Measurements from ENCODE around the gene MSH6. TPM values are rescaled to one million over a fixed set of nuclear protein-coding genes. Genes with fewer than 3 reads are reported as not detected.

MSH6 gene
- total RNA-seq, 1 donor from 2014 or later: 19.8 TPM

GRCh38 chr2:47783486-47784351 lies 774 bp downstream of the MSH6 start:
- peak; percentile 54 for ATAC-seq

GRCh38 chr2:47784352-47784851 lies 1.5 kb downstream of the MSH6 start:
- ATAC-seq: no peak

- ATAC-seq: no peak
These were observed 3.0 kb downstream of the MSH6 start for GRCh38 chr2:47785986-47786385.

GRCh38 chr2:47796090-47796697 lies 13.2 kb downstream of the MSH6 start:
- no peak for ATAC-seq

GRCh38 chr2:47798631-47799030 lies 15.7 kb downstream of the MSH6 start:
- ATAC-seq: no peak

GRCh38 chr2:47799031-47799609 lies 16.2 kb downstream of the MSH6 start:
- no peak for ATAC-seq

- no peak for ATAC-seq
These were observed 18.2 kb downstream of the MSH6 start for GRCh38 chr2:47801118-47801517.

GRCh38 chr2:47803363-47803762 lies 20.4 kb downstream of the MSH6 start:
- no peak for ATAC-seq

- ATAC-seq: no peak
These were observed 20.8 kb downstream of the MSH6 start for GRCh38 chr2:47803770-47804169.

- ATAC-seq: no peak
These were observed 22.9 kb downstream of the MSH6 start for GRCh38 chr2:47805850-47806249.

GRCh38 chr2:47808614-47809013 lies 25.7 kb downstream of the MSH6 start:
- ATAC-seq: no peak

GRCh38 chr2:47809903-47810302 lies 27.0 kb downstream of the MSH6 start:
- no peak for ATAC-seq

GRCh38 chr2:47810850-47811249 lies 27.9 kb downstream of the MSH6 start:
- ATAC-seq: no peak

GRCh38 chr2:47811668-47812067 lies 28.7 kb downstream of the MSH6 start:
- ATAC-seq: no peak

GRCh38 chr2:47815764-47816163 lies 32.8 kb downstream of the MSH6 start:
- no peak for ATAC-seq

GRCh38 chr2:47818777-47819176 lies 35.8 kb downstream of the MSH6 start:
- no peak for ATAC-seq

GRCh38 chr2:47819834-47820233 lies 36.9 kb downstream of the MSH6 start:
- no peak for ATAC-seq

GRCh38 chr2:47822518-47822917 lies 39.6 kb downstream of the MSH6 start:
- ATAC-seq: no peak

GRCh38 chr2:47833516-47833968 lies 50.6 kb downstream of the MSH6 start:
- ATAC-seq: no peak

- ATAC-seq: no peak
These were observed 55.3 kb downstream of the MSH6 start for GRCh38 chr2:47838249-47838648.

GRCh38 chr2:47838686-47839085 lies 55.7 kb downstream of the MSH6 start:
- ATAC-seq: no peak

- ATAC-seq: no peak
These were observed 59.9 kb downstream of the MSH6 start for GRCh38 chr2:47842846-47843245.

GRCh38 chr2:47843407-47843806 lies 60.5 kb downstream of the MSH6 start:
- no peak for ATAC-seq

GRCh38 chr2:47844162-47844561 lies 61.2 kb downstream of the MSH6 start:
- ATAC-seq: no peak

Data from esophagus mucosa (tissue), 1 donor.